ENCODE results near the gene CEACAM19.

- TF ChIP-seq CTCF (conservative IDR thresholded peaks at IDR 0.05; ENCODE audit: low read depth, low read length) (no peak), POLR2A (IDR thresholded peaks at IDR 0.05; ENCODE audit: low read depth, low read length) (no peak)
These were observed 26.4 kb downstream of the CEACAM19 start for GRCh38 chr19:44697670-44698034.

All from IMR-90 (cell line).